ENCODE data around the gene TMEM14A. TPM values are rescaled to one million over a fixed set of nuclear protein-coding genes. Genes with fewer than 3 reads are reported as not detected.

TMEM14A gene, protein sequence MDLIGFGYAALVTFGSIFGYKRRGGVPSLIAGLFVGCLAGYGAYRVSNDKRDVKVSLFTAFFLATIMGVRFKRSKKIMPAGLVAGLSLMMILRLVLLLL
- total RNA-seq (2022; extraction: Qiagen RNA extraction): 35.0 to 48.6 TPM (median 37.6 TPM) in 5 replicates

DNA sequence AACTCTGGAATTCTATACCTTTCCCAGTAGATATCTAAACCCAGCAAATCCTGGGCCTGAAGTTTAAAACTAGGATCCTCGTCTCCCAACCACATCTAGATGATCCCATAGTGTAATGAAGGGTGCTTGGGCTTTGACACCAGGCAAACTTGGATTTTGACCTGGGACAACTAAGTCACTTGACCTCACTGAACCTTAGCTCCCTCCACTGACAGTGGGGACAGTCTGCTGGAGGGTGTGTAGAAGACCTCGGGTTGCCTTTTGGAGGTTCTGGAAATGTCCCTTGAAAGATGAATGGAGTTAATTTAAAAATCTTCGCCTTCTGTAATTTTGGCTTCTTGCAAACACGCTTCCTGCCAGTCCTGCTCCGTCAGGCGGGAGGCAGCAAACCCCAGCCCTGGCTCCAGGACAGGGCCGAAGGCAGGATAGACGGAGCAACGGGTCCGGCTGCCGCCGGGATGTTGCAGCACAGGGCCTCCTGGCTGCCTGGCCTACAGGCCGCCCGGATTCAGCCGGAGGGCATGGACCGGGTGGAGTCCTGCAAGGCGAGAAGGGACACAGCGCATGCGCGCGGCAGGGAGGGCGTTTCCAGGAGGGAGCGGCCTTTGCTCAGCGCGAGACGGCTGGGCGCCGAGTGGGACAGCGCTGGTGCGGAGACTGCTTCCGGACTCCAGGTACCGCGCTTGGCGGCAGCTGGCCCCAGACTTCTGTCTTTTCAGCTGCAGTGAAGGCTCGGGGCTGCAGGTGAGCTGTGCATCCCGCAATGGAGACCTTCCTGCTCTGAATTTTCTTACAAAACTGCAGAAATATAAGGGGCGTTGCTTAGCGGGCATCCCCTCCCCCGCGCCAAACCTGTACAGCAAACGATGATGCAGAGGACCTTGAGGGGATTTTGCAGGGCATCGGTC is at the start of gene TMEM14A:
Gene TMEM14A (plus strand): TSS at position 612 of the 908 bp plus-strand sequence. CDS start 5,990 bp downstream, outside the sequence.

Other genes starting within 250 kb of the TMEM14A start
- gene TRAM2, start 94.1 kb upstream of the TMEM14A start, total RNA-seq (2022; extraction: Qiagen RNA extraction): 23.1 to 30.0 TPM (median 26.2 TPM) in 5 replicates
- 0.07 TPM in 1 of 5 replicates, not detected in the others for gene GSTA2, start 92.4 kb downstream of the TMEM14A start, total RNA-seq (2022; extraction: Qiagen RNA extraction)
- gene GSTA1, start 132.7 kb downstream of the TMEM14A start, total RNA-seq (2022; extraction: Qiagen RNA extraction): 0.11 TPM in 1 of 5 replicates, not detected in the others
- gene GSTA5, start 169.7 kb downstream of the TMEM14A start, total RNA-seq (2022; extraction: Qiagen RNA extraction): not detected in 5 replicates
- gene GSTA3, start 238.6 kb downstream of the TMEM14A start, total RNA-seq (2022; extraction: Qiagen RNA extraction): not detected in 5 replicates